OCI-LY3 (cell line): ENCODE data around the gene SF3B6.

Experiments
- H2AFZ ChIP-seq: fragments of 200-600, 300-600 bp; shearing (Covaris generic); 2 replicates; pipeline ENCODE4 v1.6.0; 2014; ENCODE audit warnings: antibody characterized with exemption, low read depth, low read length
- H3K27ac ChIP-seq: fragments of 200-600, 300-600 bp; sonication (generic); 2 replicates; pipeline ENCODE4 v1.5.1; 2014; ENCODE audit warnings: mild to moderate bottlenecking, low read length, moderate library complexity, mixed read lengths
- H3K27me3 ChIP-seq: fragments of 200-600, 300-600 bp; sonication (generic); 2 replicates; pipeline ENCODE4 v1.6.1; 2014; ENCODE audit warnings: low read depth, low read length, mixed read lengths
- H3K36me3 ChIP-seq: fragments of 200-600, 300-600 bp; sonication (generic); replicated peaks from 2 replicates; pipeline ENCODE3; 2014; ENCODE audit warnings: low read depth, low read length, mixed read lengths
- H3K4me1 ChIP-seq: fragments of 300-600, 200-600 bp; sonication (generic); 2 replicates; pipeline ENCODE4 v1.6.1; 2014; ENCODE audit warnings: low read length, mixed read lengths
- H3K4me2 ChIP-seq: fragments of 200-600, 300-600 bp; sonication (generic); 2 replicates; pipeline ENCODE4 v1.6.1; 2014; ENCODE audit warnings: low read length, mixed read lengths
- H3K4me3 ChIP-seq: fragments of 300-600, 200-600 bp; sonication (generic); 2 replicates; pipeline ENCODE4 v1.5.1; 2014; ENCODE audit warnings: antibody characterized with exemption, mild to moderate bottlenecking, low read length, moderate library complexity
- H3K79me2 ChIP-seq: fragments of 300-600, 200-600 bp; shearing (Covaris generic); 2 replicates; pipeline ENCODE4 v1.6.1; 2014; ENCODE audit warnings: mild to moderate bottlenecking, low read length, mixed read lengths
- H3K9ac ChIP-seq: fragments of 300-600, 200-600 bp; shearing (Covaris generic); 2 replicates; pipeline ENCODE4 v1.6.0; 2014; ENCODE audit warnings: mild to moderate bottlenecking, low read length, moderate library complexity
- H3K9me3 ChIP-seq: fragments of 200-600, 300-600 bp; shearing (Covaris generic); 2 replicates; pipeline ENCODE4 v1.6.1; 2014; ENCODE audit warnings: low read length, mixed read lengths; ENCODE audit not compliant: insufficient read depth
- H4K20me1 ChIP-seq: fragments of 200-600, 300-600 bp; sonication (generic); 2 replicates; pipeline ENCODE4 v1.6.1; 2016; ENCODE audit warnings: low read length, mixed read lengths; ENCODE audit not compliant: insufficient read depth
- EZH2phosphoT487 ChIP-seq: fragments of 200-600 bp; shearing (Covaris generic); IDR thresholded peaks from 2 replicates; pipeline ENCODE4 v1.6.1; 2018; ENCODE audit warnings: antibody characterized with exemption, mixed run types, low read depth
- TF ChIP-seq, protein P1 (sequence below): fragments of 200-600, 300-600 bp; sonication (generic); IDR thresholded peaks from 2 replicates; pipeline ENCODE4 v1.5.1; 2014; ENCODE audit warnings: antibody characterized with exemption, low read length, low read depth

Gene SF3B6

DNA sequence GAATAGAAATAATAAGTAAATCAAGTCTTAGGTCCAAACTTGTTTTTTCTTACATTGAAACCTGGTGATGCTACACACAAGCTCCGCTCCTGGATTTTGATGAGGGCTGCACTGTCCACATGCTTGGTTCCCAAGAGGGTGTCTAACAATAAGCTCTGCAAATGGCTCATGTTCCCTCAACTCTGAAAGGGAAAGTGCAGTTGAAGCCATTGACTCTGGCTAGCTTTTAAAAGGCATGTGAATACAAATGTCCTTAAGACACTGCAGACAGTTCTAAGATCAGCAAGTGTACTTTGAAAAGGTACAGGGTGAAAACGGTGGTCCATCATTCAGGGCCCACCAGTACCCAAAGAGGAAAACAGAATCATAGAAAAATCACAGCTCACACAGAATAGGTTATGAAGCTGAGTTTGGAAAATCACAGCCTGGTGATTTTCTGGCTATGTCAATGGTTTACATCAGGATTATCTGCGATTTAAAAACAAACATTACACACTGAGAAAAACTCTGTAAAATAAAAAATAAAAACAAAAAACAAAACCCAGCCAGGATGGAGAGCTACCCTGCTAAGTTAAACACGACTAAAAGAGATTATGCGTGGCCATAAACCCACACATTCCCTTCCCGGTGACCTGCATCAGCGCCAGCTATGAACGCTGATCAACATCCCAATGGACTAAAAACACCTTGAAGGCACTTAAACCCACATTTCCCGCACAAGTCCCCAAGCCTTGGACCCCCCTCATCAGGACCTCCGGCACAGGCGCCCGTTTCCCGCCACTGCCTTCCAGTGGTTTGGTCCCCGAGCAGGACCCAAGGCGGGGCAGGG lies 46.5 kb upstream of the SF3B6 start:
- TF ChIP-seq, protein P1, sequence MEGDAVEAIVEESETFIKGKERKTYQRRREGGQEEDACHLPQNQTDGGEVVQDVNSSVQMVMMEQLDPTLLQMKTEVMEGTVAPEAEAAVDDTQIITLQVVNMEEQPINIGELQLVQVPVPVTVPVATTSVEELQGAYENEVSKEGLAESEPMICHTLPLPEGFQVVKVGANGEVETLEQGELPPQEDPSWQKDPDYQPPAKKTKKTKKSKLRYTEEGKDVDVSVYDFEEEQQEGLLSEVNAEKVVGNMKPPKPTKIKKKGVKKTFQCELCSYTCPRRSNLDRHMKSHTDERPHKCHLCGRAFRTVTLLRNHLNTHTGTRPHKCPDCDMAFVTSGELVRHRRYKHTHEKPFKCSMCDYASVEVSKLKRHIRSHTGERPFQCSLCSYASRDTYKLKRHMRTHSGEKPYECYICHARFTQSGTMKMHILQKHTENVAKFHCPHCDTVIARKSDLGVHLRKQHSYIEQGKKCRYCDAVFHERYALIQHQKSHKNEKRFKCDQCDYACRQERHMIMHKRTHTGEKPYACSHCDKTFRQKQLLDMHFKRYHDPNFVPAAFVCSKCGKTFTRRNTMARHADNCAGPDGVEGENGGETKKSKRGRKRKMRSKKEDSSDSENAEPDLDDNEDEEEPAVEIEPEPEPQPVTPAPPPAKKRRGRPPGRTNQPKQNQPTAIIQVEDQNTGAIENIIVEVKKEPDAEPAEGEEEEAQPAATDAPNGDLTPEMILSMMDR: no peak
- TF ChIP-seq EZH2phosphoT487: no peak
- Histone ChIP-seq H3K27ac (peak overlapping the region; percentile 23), H3K4me1 (peaks cover 12% of the 10 kb centered on the region), H3K79me2 (peaks cover 12% of the 10 kb centered on the region; the same call in 1 of the 2 replicates), H3K9ac (peak overlapping the region; percentile 93), H3K4me3 (peak overlapping the region; percentile 97), H4K20me1 (no peaks in the 10 kb centered on the region), H3K9me3 (no peaks in the 10 kb centered on the region), H3K36me3 (no peaks in the 10 kb centered on the region), H3K27me3 (no peaks in the 10 kb centered on the region), H2AFZ (peak overlapping the region; percentile 60), H3K4me2 (peak overlapping the region; percentile 99)

DNA sequence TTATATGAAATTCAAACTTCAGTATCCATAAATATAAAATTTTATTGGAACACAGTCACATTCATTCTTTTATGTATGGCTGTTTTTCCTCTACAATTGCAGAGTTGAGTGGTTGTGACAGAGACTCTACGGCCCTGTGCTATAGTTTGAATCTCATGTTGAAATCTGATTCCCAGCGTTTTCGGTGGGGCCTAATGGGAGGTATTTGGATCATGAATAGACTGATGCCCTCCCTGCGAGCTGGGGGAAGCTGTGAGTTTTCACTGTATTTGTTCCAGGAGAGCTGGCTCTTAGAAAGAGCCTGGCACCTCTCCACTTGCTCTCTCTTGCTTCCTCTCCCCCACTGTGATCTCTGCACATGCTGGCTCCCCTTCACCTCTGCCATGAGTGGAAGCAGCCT lies 45.3 kb upstream of the SF3B6 start:
- Histone ChIP-seq H3K4me2 (no peak overlapping the region), H3K79me2 (peaks cover 12% of the 10 kb centered on the region; the same call in 1 of the 2 replicates)

GRCh38 chr2:24121066-24121465 lies 44.9 kb upstream of the SF3B6 start:
- no peaks in the 10 kb centered on the region for H3K9me3 ChIP-seq
- no peak overlapping the region for H3K4me3 ChIP-seq
- H4K20me1 ChIP-seq: no peaks in the 10 kb centered on the region
- H3K27ac ChIP-seq: no peak overlapping the region
- H3K4me1 ChIP-seq: peaks cover 12% of the 10 kb centered on the region
- H3K27me3 ChIP-seq: no peaks in the 10 kb centered on the region
- H3K4me2 ChIP-seq: no peak overlapping the region
- TF ChIP-seq, protein P1: no peak
- TF ChIP-seq EZH2phosphoT487: no peak
- no peak overlapping the region for H2AFZ ChIP-seq
- no peak overlapping the region for H3K9ac ChIP-seq
- no peaks in the 10 kb centered on the region for H3K36me3 ChIP-seq
- peaks cover 12% of the 10 kb centered on the region; the same call in 1 of the 2 replicates for H3K79me2 ChIP-seq

More for the DNA sequence above, 45.3 kb upstream of the SF3B6 start:
- TF ChIP-seq, protein P1: no peak
- no peak for TF ChIP-seq EZH2phosphoT487
- no peaks in the 10 kb centered on the region for H3K9me3 ChIP-seq
- H3K27ac ChIP-seq: no peak overlapping the region
- H3K36me3 ChIP-seq: no peaks in the 10 kb centered on the region
- peaks cover 12% of the 10 kb centered on the region for H3K4me1 ChIP-seq
- no peaks in the 10 kb centered on the region for H3K27me3 ChIP-seq
- no peaks in the 10 kb centered on the region for H4K20me1 ChIP-seq
- H3K4me3 ChIP-seq: no peak overlapping the region
- H2AFZ ChIP-seq: no peak overlapping the region
- H3K9ac ChIP-seq: no peak overlapping the region

- Histone ChIP-seq H2AFZ (no peak overlapping the region), H3K27me3 (no peaks in the 10 kb centered on the region), H3K4me1 (peaks cover 6% of the 10 kb centered on the region), H3K79me2 (no peaks in the 10 kb centered on the region), H3K36me3 (no peaks in the 10 kb centered on the region), H3K27ac (no peak overlapping the region), H4K20me1 (no peaks in the 10 kb centered on the region), H3K9me3 (no peaks in the 10 kb centered on the region), H3K4me2 (no peak overlapping the region), H3K9ac (no peak overlapping the region), H3K4me3 (no peak overlapping the region)
- no peak for TF ChIP-seq EZH2phosphoT487
- TF ChIP-seq, protein P1: no peak
These were observed 41.8 kb upstream of the SF3B6 start for GRCh38 chr2:24117902-24118301.
